ENCODE measurements around the gene TMEM9. TPM values are rescaled to one million over a fixed set of nuclear protein-coding genes. Genes with fewer than 3 reads are reported as not detected.
A peak's percentile ranks its signal among the peaks of the same experiment; 100 is the strongest.

TMEM9 gene
- total RNA-seq, 4 donors from 2014 or later = 51.7 to 61.5 (median 56.7) TPM

GRCh38 chr1:201140941-201141260 is 13.4 kb downstream of the TMEM9 start:
- no peak for TF ChIP-seq CTCF (IDR thresholded peaks at IDR 0.05)
- no peak for TF ChIP-seq POLR2AphosphoS5 (IDR thresholded peaks at IDR 0.05)
- no peak for TF ChIP-seq POLR2A (IDR thresholded peaks at IDR 0.05)
- no peak for TF ChIP-seq EP300 (IDR thresholded peaks at IDR 0.05)
- no peak overlapping the region for H3K27ac ChIP-seq
- no peak for ATAC-seq
- H3K36me3 ChIP-seq = peaks cover 0 to 81% of the 10 kb centered on the region in 2 donors
- WGBS, 2 donors (ENCODE audit: low coverage in 1 of 2) = 89 to 100% methylated on average over 2 to 8 of the region's 8 CpGs
- H3K27me3 ChIP-seq = no peaks in the 10 kb centered on the region
- H3K4me1 ChIP-seq = peaks cover 0 to 46% (median 19%) of the 10 kb centered on the region in 3 donors
- no peaks in the 10 kb centered on the region for H3K9me3 ChIP-seq
- H3K4me3 ChIP-seq = no peak overlapping the region

GRCh38 chr1:201140235-201140940 is 13.9 kb downstream of the TMEM9 start:
- H3K4me3 ChIP-seq = no peak overlapping the region
- TF ChIP-seq POLR2AphosphoS5 (IDR thresholded peaks at IDR 0.05) = no peak
- no peak for TF ChIP-seq CTCF (IDR thresholded peaks at IDR 0.05)
- TF ChIP-seq POLR2A (IDR thresholded peaks at IDR 0.05) = no peak
- TF ChIP-seq EP300 (IDR thresholded peaks at IDR 0.05) = no peak
- WGBS, 2 donors (ENCODE audit: low coverage in 1 of 2) = 87 to 100% methylated on average over 2 to 3 of the region's 10 CpGs
- H3K27me3 ChIP-seq = no peaks in the 10 kb centered on the region
- H3K4me1 ChIP-seq = peaks cover 0 to 48% (median 19%) of the 10 kb centered on the region in 3 donors
- peaks cover 0 to 81% of the 10 kb centered on the region in 2 donors for H3K36me3 ChIP-seq
- ATAC-seq = no peak
- H3K9me3 ChIP-seq = no peaks in the 10 kb centered on the region
- no peak overlapping the region for H3K27ac ChIP-seq

GRCh38 chr1:201139756-201140155 is 14.5 kb downstream of the TMEM9 start:
- Histone ChIP-seq H3K4me3 (no peak overlapping the region), H3K4me1 (peaks cover 0 to 48% (median 19%) of the 10 kb centered on the region in 3 donors), H3K27ac (no peak overlapping the region), H3K27me3 (no peaks in the 10 kb centered on the region), H3K36me3 (peaks cover 0 to 81% of the 10 kb centered on the region in 2 donors), H3K9me3 (no peaks in the 10 kb centered on the region)
- 91% methylated on average over 4 of the region's 9 CpGs; no CpG with 5 or more reads in 1 of the 2 donors for WGBS, 2 donors (ENCODE audit: low coverage in 1 of 2)
- ATAC-seq = no peak
- TF ChIP-seq EP300 (IDR thresholded peaks at IDR 0.05) (no peak), POLR2A (IDR thresholded peaks at IDR 0.05) (no peak), POLR2AphosphoS5 (IDR thresholded peaks at IDR 0.05) (no peak)

- no peak overlapping the region for H3K4me3 ChIP-seq
- H3K27ac ChIP-seq = no peak overlapping the region
Observed at GRCh38 chr1:201139306-201139705, 15.0 kb downstream of the TMEM9 start.

GRCh38 chr1:201138311-201138840 is 15.9 kb downstream of the TMEM9 start:
- ATAC-seq = no peak
- peaks cover 0 to 48% (median 19%) of the 10 kb centered on the region in 3 donors for H3K4me1 ChIP-seq
- no peaks in the 10 kb centered on the region for H3K27me3 ChIP-seq
- peaks cover 0 to 79% of the 10 kb centered on the region in 2 donors for H3K36me3 ChIP-seq
- H3K9me3 ChIP-seq = no peaks in the 10 kb centered on the region
- no peak overlapping the region for H3K4me3 ChIP-seq
- no peak for TF ChIP-seq CTCF (IDR thresholded peaks at IDR 0.05)
- no peak for TF ChIP-seq POLR2A (IDR thresholded peaks at IDR 0.05)
- H3K27ac ChIP-seq = peak overlapping the region in 3 of 4 donors; percentile 66 to 77 (median 74)
- 17 to 73% methylated on average over 1 to 6 of the region's 6 CpGs for WGBS, 2 donors (ENCODE audit: low coverage in 1 of 2)

More at GRCh38 chr1:201139306-201139705, 15.0 kb downstream of the TMEM9 start:
- Histone ChIP-seq H3K9me3 (no peaks in the 10 kb centered on the region), H3K4me1 (peaks cover 0 to 48% (median 19%) of the 10 kb centered on the region in 3 donors), H3K27me3 (no peaks in the 10 kb centered on the region), H3K36me3 (peaks cover 0 to 81% of the 10 kb centered on the region in 2 donors)
- WGBS, 2 donors (ENCODE audit: low coverage in 1 of 2) = 50 to 100% methylated on average over 2 to 4 of the region's 5 CpGs
- no peak for TF ChIP-seq CTCF (IDR thresholded peaks at IDR 0.05)
- no peak for TF ChIP-seq EP300 (IDR thresholded peaks at IDR 0.05)
- TF ChIP-seq POLR2A (IDR thresholded peaks at IDR 0.05) = no peak
- TF ChIP-seq POLR2AphosphoS5 (IDR thresholded peaks at IDR 0.05) = no peak
- ATAC-seq = no peak
